GM19043 (cell line): ENCODE data around the gene IGF2BP2.
A peak's percentile ranks its signal among the peaks of the same experiment; 100 is the strongest.
"Not testable (repeated sequence)": the region's sequence is repeated elsewhere in the genome, so short reads cannot be mapped to it uniquely, and the experiment has no call there.

ENCODE experiments used
- ATAC-seq: cut with Tn5 transposase; IDR thresholded peaks from one replicate; pipeline ENCODE4 v1.9.1; 2021; ENCODE audit warnings: low read depth; ENCODE audit not compliant: unreplicated experiment

IGF2BP2 gene

GRCh38 chr3:185685231-185686035 is 139.4 kb downstream of the IGF2BP2 start:
- no peak for ATAC-seq

GRCh38 chr3:185680231-185680630 is 144.6 kb downstream of the IGF2BP2 start:
- ATAC-seq = no peak

GRCh38 chr3:185678027-185678426 is 146.8 kb downstream of the IGF2BP2 start:
- no peak for ATAC-seq

GRCh38 chr3:185677146-185677829 is 147.6 kb downstream of the IGF2BP2 start:
- ATAC-seq = no peak

- ATAC-seq = no peak
Observed at GRCh38 chr3:185667574-185667973, 157.3 kb downstream of the IGF2BP2 start.

- ATAC-seq = no peak
Observed at GRCh38 chr3:185663929-185664328, 160.9 kb downstream of the IGF2BP2 start.

GRCh38 chr3:185661772-185662171 is 163.1 kb downstream of the IGF2BP2 start:
- ATAC-seq = no peak

- ATAC-seq = not testable (repeated sequence)
Observed at GRCh38 chr3:185661296-185661695, 163.5 kb downstream of the IGF2BP2 start.

- ATAC-seq = peak; percentile 85
Observed at GRCh38 chr3:185659942-185660921, 164.6 kb downstream of the IGF2BP2 start.

- no peak for ATAC-seq
Observed at GRCh38 chr3:185658943-185659342, 165.9 kb downstream of the IGF2BP2 start.

GRCh38 chr3:185658504-185658912 is 166.3 kb downstream of the IGF2BP2 start:
- ATAC-seq = no peak

- ATAC-seq = no peak
Observed at GRCh38 chr3:185657691-185658503, 166.9 kb downstream of the IGF2BP2 start.

- ATAC-seq = no peak
Observed at GRCh38 chr3:185657211-185657610, 167.6 kb downstream of the IGF2BP2 start.

GRCh38 chr3:185656321-185656840 is 168.5 kb downstream of the IGF2BP2 start:
- ATAC-seq = no peak

- no peak for ATAC-seq
Observed at GRCh38 chr3:185655426-185656320, 169.2 kb downstream of the IGF2BP2 start.

GRCh38 chr3:185654758-185655145 is 170.1 kb downstream of the IGF2BP2 start:
- no peak for ATAC-seq

GRCh38 chr3:185653949-185654757 is 170.7 kb downstream of the IGF2BP2 start:
- no peak for ATAC-seq

- no peak for ATAC-seq
Observed at GRCh38 chr3:185651971-185652370, 172.9 kb downstream of the IGF2BP2 start.
